Mammary epithelial cell (primary cell): ENCODE results near the gene NFATC1.

Experiments used
- EZH2 ChIP-seq: IDR thresholded peaks from 2 replicates; pipeline ENCODE4 v1.6.1; 2012; ENCODE audit warnings: low read length, inconsistent platforms, borderline replicate concordance
- TF ChIP-seq, protein P1 (sequence below), 2 donors: IDR thresholded peaks in 1 of 2; conservative IDR thresholded peaks in 1 of 2; 2 replicates each; pipeline ENCODE4 v1.5.1; 2011 to 2012; ENCODE audit warnings: inconsistent platforms in 2 of 2, low read length in 2 of 2, mild to moderate bottlenecking in 2 of 2, control low read depth in 1 of 2, low read depth in 1 of 2; ENCODE audit not compliant: insufficient read depth in 1 of 2; ENCODE audit errors: extremely low read depth in 1 of 2

DNA sequence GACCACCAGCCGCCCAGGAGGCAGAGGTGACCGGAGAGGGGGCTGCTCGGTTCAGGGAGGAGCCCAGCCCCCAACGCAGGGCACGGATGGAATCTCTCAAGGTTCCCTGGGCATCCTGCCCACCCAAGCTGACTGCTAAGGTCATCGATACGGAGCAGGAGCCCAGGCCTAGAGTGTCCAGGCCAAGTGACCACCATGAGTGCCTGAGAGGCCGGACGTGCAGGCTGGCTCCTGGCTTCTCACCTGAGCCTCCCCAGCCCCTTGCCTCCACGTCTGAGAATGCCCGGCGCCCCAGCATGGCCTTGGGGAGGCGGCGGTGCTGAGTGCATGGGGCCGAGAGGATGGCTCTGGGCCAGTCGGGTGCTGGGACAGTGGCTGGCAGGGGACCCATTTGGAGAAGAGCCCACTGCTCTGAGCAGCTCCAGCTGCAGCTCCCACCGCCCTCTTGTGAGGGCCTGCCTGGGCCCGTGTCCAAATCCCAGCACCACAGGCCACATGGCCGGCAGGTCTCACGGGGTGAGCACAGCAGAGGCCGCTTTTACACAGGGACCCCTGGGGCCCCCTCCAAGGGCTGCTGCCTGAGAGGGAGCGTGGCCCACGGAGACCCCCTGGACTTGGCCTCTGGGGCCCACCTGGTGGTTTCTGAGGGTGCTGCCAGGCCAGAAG is 181.1 kb downstream of the NFATC1 start:
- TF ChIP-seq, protein P1, sequence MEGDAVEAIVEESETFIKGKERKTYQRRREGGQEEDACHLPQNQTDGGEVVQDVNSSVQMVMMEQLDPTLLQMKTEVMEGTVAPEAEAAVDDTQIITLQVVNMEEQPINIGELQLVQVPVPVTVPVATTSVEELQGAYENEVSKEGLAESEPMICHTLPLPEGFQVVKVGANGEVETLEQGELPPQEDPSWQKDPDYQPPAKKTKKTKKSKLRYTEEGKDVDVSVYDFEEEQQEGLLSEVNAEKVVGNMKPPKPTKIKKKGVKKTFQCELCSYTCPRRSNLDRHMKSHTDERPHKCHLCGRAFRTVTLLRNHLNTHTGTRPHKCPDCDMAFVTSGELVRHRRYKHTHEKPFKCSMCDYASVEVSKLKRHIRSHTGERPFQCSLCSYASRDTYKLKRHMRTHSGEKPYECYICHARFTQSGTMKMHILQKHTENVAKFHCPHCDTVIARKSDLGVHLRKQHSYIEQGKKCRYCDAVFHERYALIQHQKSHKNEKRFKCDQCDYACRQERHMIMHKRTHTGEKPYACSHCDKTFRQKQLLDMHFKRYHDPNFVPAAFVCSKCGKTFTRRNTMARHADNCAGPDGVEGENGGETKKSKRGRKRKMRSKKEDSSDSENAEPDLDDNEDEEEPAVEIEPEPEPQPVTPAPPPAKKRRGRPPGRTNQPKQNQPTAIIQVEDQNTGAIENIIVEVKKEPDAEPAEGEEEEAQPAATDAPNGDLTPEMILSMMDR (conservative IDR thresholded peaks at IDR 0.05 in 1 of 2, IDR thresholded peaks at IDR 0.05 in 1 of 2; ENCODE audit: extremely low read depth in 1 of 2, insufficient read depth in 1 of 2, low read depth in 1 of 2, low read length in 2 of 2): no peak
- TF ChIP-seq EZH2: no peak
